HepG2 (cell line): Measurements from ENCODE around the gene UCKL1. TPM values are rescaled to one million over a fixed set of nuclear protein-coding genes. Genes with fewer than 3 reads are reported as not detected.

ENCODE experiments used
- HDAC1 ChIP-seq: sonication (generic); formaldehyde crosslinking; IDR thresholded peaks from 2 replicates; pipeline ENCODE4 v1.5.1; 2020; ENCODE audit warnings: mild to moderate bottlenecking, missing genetic modification reagents
- HNF1A ChIP-seq, 2 experiments: sonication (generic) in 1 of 2; formaldehyde crosslinking in 1 of 2; IDR thresholded peaks; 2 replicates each; pipeline versions ENCODE4 v1.4.0 to v1.6.1; 2016 to 2020; ENCODE audit warnings: borderline replicate concordance in 1 of 2, low read depth in 1 of 2, mild to moderate bottlenecking in 1 of 2, missing genetic modification reagents in 1 of 2
- HOXA3 ChIP-seq: sonication (generic); formaldehyde crosslinking; IDR thresholded peaks from 2 replicates; pipeline ENCODE4 v1.5.0; 2020; ENCODE audit warnings: missing genetic modification reagents
- IKZF5 ChIP-seq: IDR thresholded peaks from 2 replicates; pipeline ENCODE4 v1.6.1; 2018; ENCODE audit warnings: missing genetic modification reagents, mild to moderate bottlenecking, missing compliant biosample characterization
- MYPOP ChIP-seq: sonication (generic); formaldehyde crosslinking; IDR thresholded peaks from 2 replicates; pipeline ENCODE4 v1.8.1; 2023; ENCODE audit warnings: mild to moderate bottlenecking, moderate library complexity, missing genetic modification reagents
- PRDM10 ChIP-seq: sonication (generic); formaldehyde crosslinking; IDR thresholded peaks from 2 replicates; pipeline ENCODE4 v1.4.0; 2020; ENCODE audit warnings: low read depth, missing genetic modification reagents
- REL ChIP-seq: sonication (generic); formaldehyde crosslinking; conservative IDR thresholded peaks from 2 replicates; pipeline ENCODE4 v1.8.0; 2022; ENCODE audit warnings: mild to moderate bottlenecking, missing genetic modification reagents, moderate library complexity
- RNF2 ChIP-seq: fragments of 450-650 bp; conservative IDR thresholded peaks from 2 replicates; pipeline ENCODE4 v1.6.1; 2016; ENCODE audit warnings: low read depth
- SMYD3 ChIP-seq: sonication (generic); formaldehyde crosslinking; IDR thresholded peaks from 2 replicates; pipeline ENCODE4 v1.8.1; 2023; ENCODE audit warnings: mild to moderate bottlenecking, missing genetic modification reagents
- TAF15 ChIP-seq: fragments of 200-400 bp; formaldehyde crosslinking; IDR thresholded peaks from one replicate; pipeline ENCODE4 v1.6.1; 2018; ENCODE audit warnings: mild to moderate bottlenecking, low read depth, low read length; ENCODE audit not compliant: poor library complexity, severe bottlenecking
- TSC22D2 ChIP-seq: sonication (generic); formaldehyde crosslinking; IDR thresholded peaks from 2 replicates; pipeline ENCODE4 v1.5.1; 2020; ENCODE audit warnings: missing genetic modification reagents, mild to moderate bottlenecking, borderline replicate concordance
- UBTF ChIP-seq: sonication (generic); formaldehyde crosslinking; IDR thresholded peaks from 2 replicates; pipeline ENCODE4 v1.4.0; 2020; ENCODE audit warnings: mild to moderate bottlenecking, missing genetic modification reagents
- ZNF737 ChIP-seq: sonication (generic); formaldehyde crosslinking; IDR thresholded peaks from 2 replicates; pipeline ENCODE4 v1.5.0; 2020; ENCODE audit warnings: missing genetic modification reagents, mild to moderate bottlenecking, borderline replicate concordance
- ZNF883 ChIP-seq: sonication (generic); formaldehyde crosslinking; IDR thresholded peaks from 2 replicates; pipeline ENCODE4 v1.5.1; 2020; ENCODE audit warnings: mild to moderate bottlenecking, missing genetic modification reagents; ENCODE audit errors: not compliant biosample characterization
- polyA plus RNA-seq, 8 experiments: library from polyadenylated mRNA; depleted of rRNA in 3 of 8; stranded (reverse) in 7 of 8; unstranded in 1 of 8; fragments of >200 nt; fragmentation: Illumina TruSeq in 4 of 8; extraction: Trizol in 4 of 8; gene quantifications; 2 replicates each; pipeline versions ENCODE4 v1.2.1 to v1.2.3, GENCODE V29; 2011 to 2016; ENCODE audit warnings: low read depth in 4 of 8, missing spikeins in 1 of 8, mixed read lengths in 1 of 8; ENCODE audit not compliant: insufficient read depth in 1 of 8
- total RNA-seq, 5 experiments: library from RNA; depleted of rRNA; stranded (reverse); fragments of >200 nt; fragmentation: Illumina TruSeq; extraction: Trizol; gene quantifications; 2 replicates each; pipeline ENCODE4 v1.2.3, GENCODE V29; 2016; ENCODE audit warnings: low read depth in 1 of 5

UCKL1 gene
- total and polyA plus RNA-seq, 2 of the 13 experiments (the other 11 are each of a cell fraction or from before 2014, with no cell fraction given): 50.2 to 126 TPM

GRCh38 chr20:63955827-63956663 is at the start of gene UCKL1 (continued):
- TF ChIP-seq UBTF (CRISPR knock-in tag) (peak; percentile 98), RNF2 (peak; percentile 89), ZNF883 (CRISPR knock-in tag) (peak; percentile 99), MYPOP (CRISPR knock-in tag) (peak; percentile 72), HOXA3 (CRISPR knock-in tag) (peak; percentile 94), TSC22D2 (CRISPR knock-in tag) (peak; percentile 92; the same call in 1 of the 2 replicates), HNF1A (IDR thresholded peaks at IDR 0.05; ENCODE audit: low read depth) (no peak; the same call in 1 of the 2 replicates), HNF1A (CRISPR knock-in tag; IDR thresholded peaks at IDR 0.05; ENCODE audit: borderline replicate concordance) (peak; percentile 91; the same call in 1 of the 2 replicates), TAF15 (peak; percentile 91), IKZF5 (CRISPR knock-in tag) (peak; percentile 99), SMYD3 (CRISPR knock-in tag) (peak; percentile 94), ZNF737 (peak; percentile 66), PRDM10 (CRISPR knock-in tag) (peak; percentile 90), HDAC1 (peak; percentile 93), REL (peak; percentile 94)
